Neural cell (in vitro differentiated cells): ENCODE data around the gene CAMKMT.

Source experiments
- CTCF ChIP-seq: fragments of 450-650 bp; IDR thresholded peaks from 2 replicates; pipeline ENCODE4 v1.5.1; 2014; ENCODE audit warnings: antibody characterized with exemption, mild to moderate bottlenecking, moderate library complexity; ENCODE audit not compliant: poor library complexity, severe bottlenecking
- EP300 ChIP-seq: fragments of 450-650 bp; conservative IDR thresholded peaks from 2 replicates; pipeline ENCODE4 v1.6.1; 2014; ENCODE audit warnings: antibody characterized with exemption, mild to moderate bottlenecking, moderate library complexity; ENCODE audit not compliant: poor library complexity, severe bottlenecking
- EZH2 ChIP-seq: fragments of 200-600, 300-800 bp; shearing (Covaris generic), sonication (generic); IDR thresholded peaks from 2 replicates; pipeline ENCODE4 v1.6.1; 2014; ENCODE audit warnings: antibody characterized with exemption, low read length, borderline replicate concordance, mild to moderate bottlenecking; ENCODE audit not compliant: insufficient read depth, poor library complexity, severe bottlenecking
- RAD21 ChIP-seq: fragments of 450-650 bp; conservative IDR thresholded peaks from 2 replicates; pipeline ENCODE4 v1.6.1; 2014; ENCODE audit warnings: antibody characterized with exemption, mild to moderate bottlenecking, moderate library complexity
- SMC3 ChIP-seq: fragments of 450-650 bp; conservative IDR thresholded peaks from 2 replicates; pipeline ENCODE4 v1.6.1; 2014; ENCODE audit warnings: antibody characterized with exemption, mild to moderate bottlenecking, moderate library complexity; ENCODE audit not compliant: poor library complexity

GRCh38 chr2:44786045-44786816 is 424.5 kb downstream of the CAMKMT start:
- TF ChIP-seq RAD21 (no peak), CTCF (no peak), EZH2 (no peak), SMC3 (no peak), EP300 (no peak)
